Tibial nerve (tissue), 4 donors: Measurements from ENCODE around the gene RNF220. TPM values are rescaled to one million over a fixed set of nuclear protein-coding genes. Genes with fewer than 3 reads are reported as not detected.

ENCODE experiments used
- DNase-seq, 2 donors: peaks; one replicate each; pipeline ENCODE4 v3.0.0-alpha.2; 2019; ENCODE audit warnings: low spot score in 2 of 2
- H3K27ac ChIP-seq, 4 donors: fragments of 200-600 bp; sonication (generic) in 3 of 4; one replicate each; pipeline ENCODE4 v1.5.1; 2017 to 2019; ENCODE audit warnings: mild to moderate bottlenecking in 1 of 4
- H3K27me3 ChIP-seq, 2 donors: fragments of 200-600 bp; sonication (generic) in 1 of 2; one replicate each; pipeline versions ENCODE4 v1.5.1 to v1.6.0; 2017 to 2019
- H3K36me3 ChIP-seq, 3 donors: fragments of 200-600 bp; sonication (generic); one replicate each; pipeline ENCODE4 v1.5.1; 2018 to 2019
- H3K4me1 ChIP-seq, 4 donors: fragments of 200-600 bp; sonication (generic) in 3 of 4; one replicate each; pipeline ENCODE4 v1.5.1; 2017 to 2019
- H3K4me3 ChIP-seq, 4 donors: fragments of 200-600 bp; sonication (generic) in 3 of 4; one replicate each; pipeline ENCODE4 v1.5.1; 2017 to 2019; ENCODE audit warnings: mild to moderate bottlenecking in 1 of 4, moderate library complexity in 1 of 4
- H3K9me3 ChIP-seq, 4 donors: fragments of 200-600 bp; sonication (generic) in 3 of 4; one replicate each; pipeline ENCODE4 v1.5.1; 2017 to 2019
- EP300 ChIP-seq, 2 donors: sonication (generic); formaldehyde crosslinking; IDR thresholded peaks; one replicate each; pipeline ENCODE4 v1.6.1; 2017; ENCODE audit warnings: antibody characterized with exemption in 2 of 2, mild to moderate bottlenecking in 1 of 2
- POLR2A ChIP-seq, 2 donors: fragments of 450-650 bp; IDR thresholded peaks; one replicate each; pipeline ENCODE4 v1.6.1; 2017; ENCODE audit warnings: antibody characterized with exemption in 2 of 2, mild to moderate bottlenecking in 2 of 2, moderate library complexity in 2 of 2
- WGBS, 2 donors: methylation state at CpG; one replicate each; pipeline ENCODE4 v1.1.5; 2018; 5-methylcytosine and 5-hydroxymethylcytosine counted together
- total RNA-seq, 4 donors: library from RNA; depleted of rRNA; stranded (reverse); fragments of >200 nt; gene quantifications; one replicate each; pipeline ENCODE4 v1.1.0, GENCODE V29; 2016
- TF ChIP-seq, protein P1 (sequence below), 5 experiments: fragments of 200-600 bp in 3 of 5; fragments of 450-650 bp in 2 of 5; sonication (generic) in 3 of 5; IDR thresholded peaks; one replicate each; pipeline ENCODE4 v1.5.1; 2016 to 2019; ENCODE audit warnings: antibody characterized with exemption in 5 of 5, mild to moderate bottlenecking in 3 of 5, moderate library complexity in 2 of 5

Gene RNF220
- total RNA-seq, 4 donors from 2014 or later: 110 to 151 (median 114) TPM

DNA sequence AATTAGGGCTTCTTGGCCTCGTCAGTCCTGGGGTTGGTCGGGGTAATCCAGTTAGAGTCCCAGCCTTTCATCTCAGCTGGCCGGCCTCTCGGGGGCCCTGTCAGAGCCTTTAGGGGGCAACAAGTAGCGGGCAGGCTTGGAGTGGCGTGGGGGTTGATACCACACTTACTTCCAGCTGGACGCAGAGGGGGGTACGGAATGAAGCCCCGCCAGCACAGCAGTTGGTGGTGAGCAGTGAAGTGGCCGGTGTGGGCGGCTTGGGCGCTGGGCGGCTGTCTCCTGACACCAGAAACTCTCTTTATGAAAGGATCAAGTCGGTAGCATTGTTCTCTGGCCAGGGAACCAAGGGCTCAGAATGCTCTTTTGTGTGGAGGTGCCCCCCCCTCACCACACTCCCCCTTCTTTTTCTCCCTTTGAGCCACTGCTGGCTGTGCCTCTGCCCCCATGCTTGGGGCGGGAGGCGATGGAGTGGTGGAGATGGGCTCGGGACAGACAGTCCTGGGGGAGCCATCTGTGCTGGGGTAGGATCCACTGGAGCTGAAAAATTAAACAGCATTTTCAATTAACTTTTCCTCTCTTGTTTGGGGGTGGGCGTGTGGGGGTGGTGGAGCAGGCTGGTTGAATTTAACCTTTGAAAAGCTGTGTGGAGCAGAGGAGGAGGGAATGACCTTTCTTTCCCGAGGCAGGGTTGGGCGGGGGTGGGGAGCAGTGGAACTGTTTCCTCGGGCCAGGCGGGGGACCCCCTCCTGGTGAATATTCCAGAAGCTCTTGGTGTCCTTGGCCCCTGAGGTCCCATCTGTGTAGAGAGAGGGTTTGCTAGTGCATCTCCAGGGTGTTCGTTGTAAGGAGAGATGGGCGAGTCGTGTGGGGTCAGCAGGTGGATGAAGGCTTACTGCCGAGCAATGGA lies 102.7 kb downstream of the RNF220 start:
- H3K4me3 ChIP-seq: no peak overlapping the region
- 37 to 40% methylated on average over 26 of the region's 26 CpGs for WGBS, 2 donors
- TF ChIP-seq POLR2A (IDR thresholded peaks at IDR 0.05) (no peak), EP300 (IDR thresholded peaks at IDR 0.05) (no peak)
- TF ChIP-seq, protein P1, sequence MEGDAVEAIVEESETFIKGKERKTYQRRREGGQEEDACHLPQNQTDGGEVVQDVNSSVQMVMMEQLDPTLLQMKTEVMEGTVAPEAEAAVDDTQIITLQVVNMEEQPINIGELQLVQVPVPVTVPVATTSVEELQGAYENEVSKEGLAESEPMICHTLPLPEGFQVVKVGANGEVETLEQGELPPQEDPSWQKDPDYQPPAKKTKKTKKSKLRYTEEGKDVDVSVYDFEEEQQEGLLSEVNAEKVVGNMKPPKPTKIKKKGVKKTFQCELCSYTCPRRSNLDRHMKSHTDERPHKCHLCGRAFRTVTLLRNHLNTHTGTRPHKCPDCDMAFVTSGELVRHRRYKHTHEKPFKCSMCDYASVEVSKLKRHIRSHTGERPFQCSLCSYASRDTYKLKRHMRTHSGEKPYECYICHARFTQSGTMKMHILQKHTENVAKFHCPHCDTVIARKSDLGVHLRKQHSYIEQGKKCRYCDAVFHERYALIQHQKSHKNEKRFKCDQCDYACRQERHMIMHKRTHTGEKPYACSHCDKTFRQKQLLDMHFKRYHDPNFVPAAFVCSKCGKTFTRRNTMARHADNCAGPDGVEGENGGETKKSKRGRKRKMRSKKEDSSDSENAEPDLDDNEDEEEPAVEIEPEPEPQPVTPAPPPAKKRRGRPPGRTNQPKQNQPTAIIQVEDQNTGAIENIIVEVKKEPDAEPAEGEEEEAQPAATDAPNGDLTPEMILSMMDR (IDR thresholded peaks at IDR 0.05): no peak
- H3K36me3 ChIP-seq: no peaks in the 10 kb centered on the region
- no peaks in the 10 kb centered on the region for H3K9me3 ChIP-seq
- H3K4me1 ChIP-seq: peaks cover 0 to 31% (median 0%) of the 10 kb centered on the region in 4 donors
- no peak for DNase-seq
- H3K27ac ChIP-seq: peak overlapping the region in 2 of 4 donors; percentile 72 to 78
- H3K27me3 ChIP-seq: peaks cover 0 to 22% of the 10 kb centered on the region in 2 donors

DNA sequence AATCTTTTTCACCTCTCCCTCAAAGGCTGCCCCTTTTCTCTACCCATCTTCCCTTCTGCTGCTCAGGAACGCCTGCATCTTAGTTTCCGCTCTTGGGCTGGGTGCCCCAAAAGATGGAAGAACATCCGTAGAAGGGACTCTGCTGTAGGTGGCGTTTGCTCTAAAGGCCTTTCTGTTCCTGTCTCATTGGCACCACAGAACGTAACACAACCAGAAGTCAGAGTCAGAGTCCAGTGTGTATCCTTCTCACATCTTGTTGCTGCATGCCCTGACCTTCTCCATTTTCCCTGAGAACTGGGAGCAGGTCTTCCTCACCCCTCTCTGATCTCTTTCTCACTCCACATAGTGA lies 103.3 kb downstream of the RNF220 start:
- WGBS, 2 donors: 73 to 80% methylated on average over 5 of the region's 5 CpGs

DNA sequence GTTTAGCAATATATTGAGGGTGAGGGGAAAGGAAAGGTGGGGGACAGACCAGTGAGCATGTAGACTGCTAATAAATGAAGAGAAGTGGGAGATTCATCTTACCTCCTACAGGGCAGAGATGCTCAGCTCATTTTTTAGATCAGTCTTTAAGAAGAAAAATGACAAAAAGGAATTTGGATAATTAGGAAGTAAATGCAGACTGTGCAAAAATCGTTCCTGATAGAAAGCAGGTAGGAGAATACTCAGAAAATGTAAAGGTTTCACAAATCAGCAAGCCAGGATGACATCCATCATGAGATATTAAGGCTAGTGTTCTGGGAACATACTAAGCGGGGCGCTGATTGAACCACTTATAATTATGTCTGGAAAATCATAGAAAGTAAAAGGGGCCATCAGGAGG lies 106.3 kb downstream of the RNF220 start:
- no peak for DNase-seq
- 72 to 76% methylated on average over 3 of the region's 3 CpGs for WGBS, 2 donors

More for the DNA sequence above, 103.3 kb downstream of the RNF220 start:
- Histone ChIP-seq H3K27me3 (peaks cover 0 to 22% of the 10 kb centered on the region in 2 donors), H3K27ac (peak overlapping the region in 2 of 4 donors; percentile 70 to 78), H3K4me3 (no peak overlapping the region), H3K4me1 (peaks cover 0 to 34% (median 0%) of the 10 kb centered on the region in 4 donors), H3K9me3 (no peaks in the 10 kb centered on the region), H3K36me3 (no peaks in the 10 kb centered on the region)
- DNase-seq: no peak
- TF ChIP-seq EP300 (IDR thresholded peaks at IDR 0.05) (no peak), POLR2A (IDR thresholded peaks at IDR 0.05) (no peak)
- TF ChIP-seq, protein P1 (IDR thresholded peaks at IDR 0.05): no peak

DNA sequence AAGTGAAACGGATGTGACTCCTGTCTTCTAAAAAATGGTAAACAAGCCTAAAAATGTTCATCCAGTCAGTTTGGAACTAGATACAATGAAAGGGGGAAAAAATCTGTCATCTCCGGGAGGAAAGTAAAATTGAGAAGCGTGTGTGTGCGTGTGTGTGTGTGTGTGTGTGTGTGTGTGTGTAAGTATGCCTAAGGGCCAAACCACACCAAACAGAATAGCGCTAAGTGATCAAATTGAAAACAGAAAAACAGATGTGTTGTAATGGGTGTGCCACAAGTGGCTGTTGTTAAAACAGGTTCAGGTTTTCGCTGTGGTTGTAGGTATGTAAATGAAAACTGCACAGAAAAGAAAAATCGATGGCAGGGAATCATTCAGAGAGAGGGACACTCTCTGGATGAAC lies 106.7 kb downstream of the RNF220 start:
- Histone ChIP-seq H3K4me3 (no peak overlapping the region), H3K4me1 (peaks cover 0 to 10% (median 0%) of the 10 kb centered on the region in 4 donors), H3K36me3 (no peaks in the 10 kb centered on the region), H3K9me3 (no peaks in the 10 kb centered on the region), H3K27ac (no peak overlapping the region), H3K27me3 (peaks cover 0 to 22% of the 10 kb centered on the region in 2 donors)
- no peak for DNase-seq
- no peak for TF ChIP-seq EP300 (IDR thresholded peaks at IDR 0.05)
- TF ChIP-seq, protein P1 (IDR thresholded peaks at IDR 0.05): no peak
- TF ChIP-seq POLR2A (IDR thresholded peaks at IDR 0.05): no peak
- WGBS, 2 donors: 47 to 54% methylated on average over 7 of the region's 7 CpGs

More for the DNA sequence above, 106.3 kb downstream of the RNF220 start:
- no peak overlapping the region for H3K4me3 ChIP-seq
- no peak for TF ChIP-seq EP300 (IDR thresholded peaks at IDR 0.05)
- no peaks in the 10 kb centered on the region for H3K9me3 ChIP-seq
- H3K4me1 ChIP-seq: peaks cover 0 to 10% (median 0%) of the 10 kb centered on the region in 4 donors
- peaks cover 0 to 22% of the 10 kb centered on the region in 2 donors for H3K27me3 ChIP-seq
- H3K36me3 ChIP-seq: no peaks in the 10 kb centered on the region
- H3K27ac ChIP-seq: no peak overlapping the region

DNA sequence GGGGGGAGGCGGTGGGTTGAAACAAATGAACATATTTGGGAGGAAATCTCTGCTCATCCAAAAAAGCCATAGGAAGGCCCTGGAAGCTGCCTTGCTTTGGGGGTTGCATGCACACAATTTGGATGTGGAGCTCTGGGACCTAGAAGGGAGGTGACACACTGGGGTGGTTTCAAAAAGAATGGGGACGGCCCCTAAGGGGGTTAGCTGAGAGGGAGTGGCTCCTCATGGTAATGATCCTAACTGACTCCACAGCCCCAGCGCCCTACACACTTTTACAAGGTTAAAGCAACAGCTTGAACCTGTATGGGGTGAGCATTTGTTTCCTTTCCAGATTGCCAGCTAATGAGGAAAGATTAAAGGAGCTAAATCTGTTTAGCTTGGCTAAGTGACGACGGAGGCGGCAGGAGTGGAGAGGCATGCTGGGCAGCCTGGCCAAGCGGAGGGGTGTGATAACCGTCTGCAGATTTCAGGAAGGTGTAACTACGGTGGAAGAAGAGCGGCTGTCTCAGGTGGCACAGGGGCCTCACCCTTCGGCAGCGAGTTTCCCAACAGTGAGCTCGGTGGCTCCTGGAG lies 107.3 kb downstream of the RNF220 start:
- Histone ChIP-seq H3K4me3 (no peak overlapping the region), H3K27me3 (peaks cover 0 to 20% of the 10 kb centered on the region in 2 donors), H3K9me3 (no peaks in the 10 kb centered on the region), H3K36me3 (no peaks in the 10 kb centered on the region), H3K27ac (peak overlapping the region in 1 of 4 donors; percentile 7), H3K4me1 (peaks cover 0 to 10% (median 0%) of the 10 kb centered on the region in 4 donors)
- WGBS, 2 donors: 78 to 80% methylated on average over 13 of the region's 13 CpGs
- DNase-seq: no peak
- TF ChIP-seq EP300 (IDR thresholded peaks at IDR 0.05) (no peak), POLR2A (IDR thresholded peaks at IDR 0.05) (no peak)

DNA sequence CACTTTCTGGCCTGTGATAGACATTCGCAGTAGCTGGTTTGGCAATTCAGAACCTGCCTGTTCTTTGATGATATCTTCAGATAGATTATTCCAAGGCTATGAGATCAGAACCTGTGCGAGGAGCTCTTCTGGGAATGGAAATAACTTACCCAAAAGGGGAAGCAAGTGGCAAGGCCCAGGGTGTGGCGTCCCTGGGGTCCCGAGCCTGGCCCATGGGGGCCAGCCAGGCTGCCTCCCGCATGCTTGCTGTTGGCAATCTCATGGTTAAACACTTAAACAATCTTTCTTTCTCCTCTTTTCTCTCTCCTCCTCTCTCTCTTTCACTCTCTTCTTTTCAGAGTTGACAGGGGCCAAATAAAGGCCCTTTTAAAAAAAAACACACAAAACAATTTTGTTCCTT lies 108.1 kb downstream of the RNF220 start:
- Histone ChIP-seq H3K36me3 (no peaks in the 10 kb centered on the region), H3K27me3 (peaks cover 0 to 16% of the 10 kb centered on the region in 2 donors), H3K27ac (peak overlapping the region in 1 of 4 donors; percentile 7), H3K4me3 (no peak overlapping the region), H3K9me3 (no peaks in the 10 kb centered on the region), H3K4me1 (peaks cover 0 to 10% (median 0%) of the 10 kb centered on the region in 4 donors)
- TF ChIP-seq EP300 (IDR thresholded peaks at IDR 0.05) (no peak), POLR2A (IDR thresholded peaks at IDR 0.05) (no peak)
- TF ChIP-seq, protein P1 (IDR thresholded peaks at IDR 0.05): no peak
- 72 to 78% methylated on average over 5 of the region's 5 CpGs for WGBS, 2 donors
- DNase-seq: no peak
